GM10266 (cell line): ENCODE measurements around the gene ARHGAP28.

Experiments used
- DNase-seq: peaks from one replicate; pipeline ENCODE4 v3.0.0; 2012; ENCODE audit errors: extremely low spot score
- CTCF ChIP-seq: IDR thresholded peaks from 2 replicates; pipeline ENCODE4 v1.5.1; 2012; ENCODE audit warnings: mild to moderate bottlenecking, low read depth; ENCODE audit not compliant: control insufficient read depth, insufficient read depth; ENCODE audit errors: missing control alignments

Gene ARHGAP28

GRCh38 chr18:6782861-6783260, 53.3 kb downstream of the ARHGAP28 start:
- DNase-seq, result no peak
- TF ChIP-seq CTCF, result no peak

- no peak for TF ChIP-seq CTCF
- no peak for DNase-seq
Measured at GRCh38 chr18:6784046-6784445, 54.5 kb downstream of the ARHGAP28 start.

GRCh38 chr18:6785001-6785400, 55.5 kb downstream of the ARHGAP28 start:
- DNase-seq, result no peak
- no peak for TF ChIP-seq CTCF

- DNase-seq, result no peak
- TF ChIP-seq CTCF, result no peak
Measured at GRCh38 chr18:6785411-6785810, 55.9 kb downstream of the ARHGAP28 start.

- TF ChIP-seq CTCF, result no peak
- DNase-seq, result no peak
Measured at GRCh38 chr18:6792391-6792790, 62.9 kb downstream of the ARHGAP28 start.

GRCh38 chr18:6793455-6793854, 63.9 kb downstream of the ARHGAP28 start:
- TF ChIP-seq CTCF, result no peak
- DNase-seq, result no peak

GRCh38 chr18:6793986-6794385, 64.5 kb downstream of the ARHGAP28 start:
- no peak for TF ChIP-seq CTCF
- no peak for DNase-seq
